Limb (tissue), 2 donors: Measurements from ENCODE around the gene IMMP2L.

ENCODE experiments used
- DNase-seq, 2 donors: peaks; one replicate each; pipeline ENCODE4 v3.0.0-alpha.2; 2016; ENCODE audit errors: extremely low spot score in 2 of 2

IMMP2L gene

GRCh38 chr7:111558991-111559390, 3.3 kb downstream of the IMMP2L start:
- DNase-seq: no peak

DNA sequence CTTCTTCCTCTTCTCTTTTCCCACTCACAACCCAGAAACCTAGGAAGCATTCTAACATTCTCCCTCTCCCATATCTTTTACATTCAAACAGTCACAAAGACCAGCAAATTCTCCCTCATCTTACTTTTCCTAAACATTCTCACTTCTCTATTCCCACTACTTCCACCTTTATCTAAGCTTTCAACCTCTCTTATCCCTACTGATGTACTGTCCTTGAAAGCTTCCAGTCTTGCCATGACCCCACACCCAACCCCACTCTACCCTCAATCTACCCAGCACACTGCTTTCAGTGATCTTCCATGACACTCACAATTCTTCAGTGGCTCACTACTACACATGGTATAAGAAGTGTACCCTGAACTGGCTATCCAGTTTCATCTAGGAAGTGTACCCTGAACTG, 5.3 kb downstream of the IMMP2L start:
- DNase-seq: no peak

GRCh38 chr7:111554086-111554485, 8.2 kb downstream of the IMMP2L start:
- DNase-seq: no peak

- DNase-seq: no peak
Observed at GRCh38 chr7:111541067-111541466, 21.2 kb downstream of the IMMP2L start.

DNA sequence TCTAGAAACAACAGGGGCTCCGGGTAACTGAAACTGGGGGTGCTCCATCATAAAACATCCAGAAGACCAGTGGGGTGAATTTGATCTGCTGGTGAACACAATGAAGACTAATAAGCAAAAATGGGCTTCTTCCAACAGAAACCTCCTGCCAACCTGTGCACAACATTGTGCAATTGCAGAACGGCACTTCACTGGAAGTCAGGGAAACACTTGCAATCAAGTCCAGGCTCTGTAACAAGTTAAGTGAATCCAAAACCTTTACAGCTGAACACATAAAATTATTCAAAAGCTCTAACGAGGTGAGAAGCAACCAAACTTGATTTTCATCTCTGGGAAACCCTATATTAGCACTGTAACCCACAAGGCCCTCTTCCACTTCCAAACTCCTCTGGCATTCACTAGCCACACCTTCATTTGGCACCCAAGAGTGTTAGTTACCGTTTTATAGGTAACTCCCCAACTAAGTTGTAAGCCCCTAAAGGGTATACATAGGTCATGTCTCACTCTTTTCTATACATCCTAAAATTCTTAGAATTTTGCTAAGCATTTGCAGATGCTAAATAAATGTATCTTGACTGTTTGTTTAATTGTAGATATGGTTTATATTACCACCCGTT, 22.0 kb downstream of the IMMP2L start:
- DNase-seq: no peak

- no peak for DNase-seq
Observed at GRCh38 chr7:111537134-111537533, 25.2 kb downstream of the IMMP2L start.

DNA sequence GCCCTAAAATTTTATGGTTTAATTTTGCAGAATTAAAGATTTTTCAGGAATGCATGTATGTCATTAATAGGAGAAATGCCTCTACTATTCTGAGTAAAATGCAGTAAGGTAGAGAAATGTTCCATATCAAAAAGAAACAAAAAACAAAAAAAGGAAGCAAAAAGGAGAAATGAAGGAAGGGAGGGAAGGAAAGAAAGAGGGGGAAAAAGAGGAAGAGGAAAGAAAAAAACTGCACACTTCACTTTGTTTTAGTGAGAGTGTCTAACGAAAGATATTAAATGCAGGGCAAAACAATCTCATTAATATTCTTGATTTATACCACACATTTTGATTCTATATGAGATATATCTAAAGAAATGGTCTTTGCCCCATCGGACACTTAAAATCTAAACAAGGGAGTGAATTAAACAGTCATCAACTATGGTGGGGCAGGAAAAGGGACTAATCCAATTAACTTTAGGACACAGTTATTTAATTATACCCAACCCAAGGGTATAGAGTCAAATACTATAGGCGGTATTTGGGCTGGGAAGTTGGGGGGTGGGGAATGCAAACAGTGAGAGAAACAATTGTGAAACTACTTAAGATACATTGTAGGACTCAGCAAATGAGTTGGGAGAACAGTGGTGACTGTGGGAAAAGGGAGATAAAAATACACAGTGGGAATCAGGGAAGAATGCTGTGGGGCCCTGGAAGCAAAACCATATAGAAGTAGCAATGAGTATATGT, 27.0 kb downstream of the IMMP2L start:
- no peak for DNase-seq

GRCh38 chr7:111532625-111533024, 29.7 kb downstream of the IMMP2L start:
- DNase-seq: no peak

DNA sequence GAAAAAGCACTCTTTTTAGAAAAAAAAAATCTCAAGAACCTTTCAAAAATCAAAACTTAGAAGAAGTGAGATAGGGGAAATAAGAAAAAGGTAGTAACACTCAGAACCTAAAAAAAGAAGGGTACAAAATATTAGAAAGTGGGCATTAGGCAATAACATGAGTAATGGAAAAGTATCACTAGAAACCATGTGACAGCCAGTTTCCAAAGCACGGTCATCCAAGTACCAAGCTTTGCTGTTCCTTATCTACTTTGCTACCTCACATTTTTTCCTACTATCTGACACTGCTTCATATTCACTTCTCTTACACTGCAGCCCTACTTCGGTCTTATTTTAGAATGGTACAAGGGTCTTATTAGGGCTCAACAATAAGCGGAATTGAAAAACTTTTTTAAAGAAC, 30.3 kb downstream of the IMMP2L start:
- no peak for DNase-seq

GRCh38 chr7:111530356-111530668, 32.0 kb downstream of the IMMP2L start:
- no peak for DNase-seq

DNA sequence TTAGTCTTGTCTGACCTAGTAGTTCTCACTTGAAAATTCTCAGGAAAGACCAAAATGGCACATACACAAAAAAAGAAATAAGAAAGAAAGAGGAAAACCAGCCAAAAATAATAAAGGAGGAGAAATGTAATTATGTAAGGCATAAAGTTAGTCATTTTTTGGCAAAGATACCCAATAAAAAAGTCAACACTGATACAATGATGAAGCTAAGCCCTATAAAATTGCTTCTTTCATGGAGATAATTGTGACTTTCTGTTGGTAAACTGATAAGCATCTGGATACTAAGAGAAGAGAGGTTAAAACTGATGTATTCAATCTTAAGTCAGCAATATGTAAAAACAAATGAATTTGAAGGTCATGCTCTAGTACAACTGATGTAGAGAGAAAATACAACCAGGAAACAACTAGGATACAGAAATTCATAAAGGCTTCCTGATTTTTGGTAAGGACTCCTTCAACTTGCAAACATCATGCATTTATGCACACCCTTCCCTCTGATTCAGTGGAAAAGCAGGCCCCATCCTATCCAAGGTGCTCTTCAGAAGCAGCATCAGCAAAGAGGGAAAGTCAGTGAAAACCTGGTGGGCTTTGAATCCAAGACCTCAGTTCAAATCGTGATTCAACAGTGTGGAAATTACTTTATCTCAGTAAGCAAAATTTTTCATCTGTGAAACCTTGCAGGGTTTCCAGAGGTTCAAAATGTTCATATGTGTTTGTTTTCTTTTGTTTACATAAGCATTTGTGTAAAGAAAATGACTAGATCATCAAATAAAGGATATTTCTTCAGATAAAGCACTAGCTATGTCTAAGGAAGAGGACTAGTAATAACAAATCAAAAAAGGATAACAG, 32.6 kb downstream of the IMMP2L start:
- no peak for DNase-seq

DNA sequence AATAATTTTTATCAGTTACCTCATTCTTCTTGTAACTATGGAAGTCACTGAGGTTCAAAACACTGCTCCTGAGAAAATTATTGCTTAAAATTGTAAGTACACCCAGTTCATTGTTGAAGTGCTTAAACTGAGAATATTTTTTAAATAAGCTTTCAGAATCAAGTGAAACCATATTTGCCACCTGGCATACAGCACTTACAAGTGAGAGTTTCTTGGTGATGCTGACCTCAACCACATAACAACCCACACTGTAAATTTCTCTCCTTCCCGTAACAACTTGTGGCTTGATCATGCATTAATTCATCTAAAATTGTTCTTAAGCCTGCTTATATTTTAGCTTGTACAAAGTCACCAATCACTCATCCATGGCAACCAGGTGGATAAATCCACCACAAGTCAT, 34.0 kb downstream of the IMMP2L start:
- DNase-seq: no peak

GRCh38 chr7:111527545-111527944, 34.7 kb downstream of the IMMP2L start:
- DNase-seq: no peak

DNA sequence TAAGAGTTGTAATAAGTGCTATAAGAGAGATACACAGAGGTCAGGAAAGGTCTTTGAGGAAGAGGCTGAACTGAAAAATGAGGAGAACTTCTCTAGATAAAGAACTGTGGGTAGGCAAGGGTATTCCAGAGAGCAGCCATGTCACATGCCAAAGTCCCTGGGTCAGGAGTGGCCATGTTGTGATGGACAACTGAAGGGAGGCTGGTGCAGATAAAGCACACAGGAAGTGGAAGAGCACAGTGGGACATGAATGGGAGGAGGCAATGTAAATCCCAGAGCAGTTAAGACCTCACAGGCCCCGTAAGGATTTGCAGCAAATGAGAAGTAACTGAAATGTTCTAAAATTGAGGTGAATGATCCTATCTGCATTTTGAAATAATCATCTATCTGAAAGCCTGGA, 37.2 kb downstream of the IMMP2L start:
- no peak for DNase-seq

- DNase-seq: no peak
Observed at GRCh38 chr7:111521660-111522059, 40.6 kb downstream of the IMMP2L start.

DNA sequence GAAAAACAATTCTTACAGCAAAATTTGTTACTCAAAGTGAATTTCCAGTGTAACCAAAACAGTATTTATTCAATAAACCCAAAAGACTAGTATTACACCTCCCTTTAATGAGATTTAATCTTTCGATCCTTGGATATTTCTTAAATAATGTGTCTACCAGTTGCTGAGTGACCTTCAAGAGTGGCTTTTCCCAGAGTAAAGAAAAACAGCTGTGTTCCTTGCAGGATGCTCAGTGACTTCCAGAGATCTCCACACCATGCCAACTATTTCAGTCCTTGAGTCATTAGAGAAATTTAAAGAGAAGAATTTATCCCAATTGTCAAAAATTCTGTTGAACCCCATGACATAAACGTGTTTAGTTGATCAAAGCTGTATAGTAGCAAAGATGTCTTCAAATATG, 44.0 kb downstream of the IMMP2L start:
- no peak for DNase-seq

DNA sequence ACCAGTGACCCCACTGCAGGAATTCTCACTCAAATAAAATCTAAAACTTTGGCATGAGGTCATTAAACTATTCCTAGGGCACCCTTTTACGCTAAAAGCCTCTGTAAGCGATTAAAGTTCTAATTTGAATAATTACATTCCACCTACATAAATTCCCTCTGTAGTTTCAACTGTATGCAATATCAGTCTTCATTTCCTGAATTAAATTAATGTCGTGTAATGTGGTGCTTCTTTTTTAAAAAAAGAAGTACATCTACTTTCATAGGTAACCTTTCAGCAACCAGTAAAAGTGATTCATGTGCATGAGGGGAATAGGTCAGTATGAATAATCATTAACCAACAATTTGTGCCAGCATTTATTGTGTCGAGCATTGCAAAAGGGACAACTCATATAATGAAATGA, 44.7 kb downstream of the IMMP2L start:
- no peak for DNase-seq

GRCh38 chr7:111516612-111517011, 45.7 kb downstream of the IMMP2L start:
- no peak for DNase-seq

GRCh38 chr7:111513566-111513965, 48.7 kb downstream of the IMMP2L start:
- DNase-seq: no peak

- no peak for DNase-seq
Observed at GRCh38 chr7:111511845-111512244, 50.4 kb downstream of the IMMP2L start.

DNA sequence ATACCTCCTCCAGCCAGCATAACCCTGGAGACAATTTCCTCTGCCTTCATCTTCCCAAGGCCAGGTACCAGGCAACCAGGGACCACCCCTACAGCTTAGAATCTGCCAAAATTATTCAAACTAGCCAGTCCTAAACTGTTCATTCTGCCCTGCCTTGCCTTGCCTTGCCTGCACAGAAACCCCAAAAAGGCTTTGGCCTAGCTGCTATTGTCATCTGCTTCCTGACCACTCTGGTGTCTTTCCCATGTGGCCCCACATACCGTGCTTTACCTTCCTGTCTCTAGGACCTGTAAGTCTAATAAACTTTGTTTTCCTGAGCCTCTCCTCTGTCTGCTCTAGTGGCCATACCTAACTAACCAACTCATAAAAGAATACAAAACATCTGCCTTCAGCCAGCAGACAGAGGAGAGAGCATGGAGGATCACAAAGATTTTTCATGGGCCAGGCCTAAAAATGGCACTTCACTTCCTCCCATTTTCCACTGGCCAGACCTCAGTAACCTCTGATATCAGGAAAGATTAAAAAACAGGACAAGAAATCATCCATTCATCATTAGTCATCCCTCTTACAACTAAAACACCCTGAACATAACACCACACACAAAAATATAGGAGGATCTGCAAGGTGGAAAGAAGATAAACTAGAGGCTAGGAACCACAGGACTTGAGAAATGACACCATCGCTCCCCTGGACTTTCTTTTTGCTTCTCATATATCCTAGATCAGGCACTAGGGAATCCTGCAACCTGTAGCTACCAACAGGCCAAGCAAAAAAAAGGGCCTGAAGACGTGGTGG, 51.5 kb downstream of the IMMP2L start:
- DNase-seq: no peak

DNA sequence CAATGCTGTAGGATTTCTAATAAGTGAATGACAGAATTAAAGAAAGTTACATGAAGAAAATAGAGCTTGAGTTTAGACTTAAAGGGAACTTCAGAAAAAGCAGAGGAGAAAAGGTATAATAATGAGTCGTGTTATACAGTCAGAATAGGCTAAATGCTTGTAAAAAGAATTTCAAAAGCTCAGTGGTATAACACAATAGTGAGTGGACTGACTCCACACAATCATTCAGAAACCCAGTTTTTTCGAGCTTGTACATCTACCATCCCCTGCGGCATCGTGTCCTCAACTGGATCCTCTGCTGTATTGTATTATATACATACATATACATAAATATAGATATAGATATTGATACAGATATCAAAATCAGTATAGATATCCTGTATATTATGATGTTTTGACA, 52.2 kb downstream of the IMMP2L start:
- DNase-seq: no peak
